GM04503 (cell line): ENCODE results near the gene C4BPB.

Experiments
- DNase-seq: peaks from one replicate; pipeline ENCODE4 v3.0.0-alpha.2; 2012; ENCODE audit warnings: low read depth

Gene C4BPB

DNA sequence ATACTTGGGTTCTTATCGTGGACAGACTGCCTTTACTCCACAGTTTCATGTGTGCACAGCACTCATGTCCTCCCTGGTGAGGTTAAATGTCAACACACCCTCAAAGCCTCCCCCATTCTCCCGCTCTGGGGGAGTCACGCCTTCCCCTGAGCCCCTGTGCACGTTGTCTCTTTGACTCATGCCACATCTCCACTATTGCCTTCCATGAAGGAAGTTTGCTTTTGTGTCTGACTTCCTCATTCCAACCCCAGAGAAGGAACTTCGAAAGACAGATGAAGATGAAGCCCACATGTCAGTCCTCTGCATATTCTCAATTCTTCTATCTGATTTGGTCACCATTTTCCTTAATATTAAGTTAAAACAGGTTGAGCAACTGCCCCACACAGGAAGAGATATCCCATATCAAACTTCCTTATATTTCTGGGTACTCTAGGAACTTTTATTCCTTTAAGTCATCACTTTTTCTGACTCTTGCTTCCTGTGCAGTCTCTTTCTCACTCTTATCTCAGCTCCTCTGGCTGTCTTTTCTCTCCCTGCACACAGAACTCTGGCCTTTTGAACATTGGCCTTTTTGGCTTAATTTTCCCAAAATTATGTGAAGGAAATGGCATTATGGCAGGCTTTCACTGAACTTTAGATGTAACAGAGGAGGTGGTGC lies 56.9 kb downstream of the C4BPB start:
- no peak for DNase-seq
